MCF 10A (cell line): ENCODE results near the gene LTBP2. TPM values are rescaled to one million over a fixed set of nuclear protein-coding genes. Genes with fewer than 3 reads are reported as not detected.

Experiments
- BruUV-seq: library from RNA; stranded (reverse); fragments of 400-500 nt; replicated peaks from 2 replicates; lab custom pipeline; 2021; lab: Mats Ljungman, UMichigan
- CTCF ChIA-PET: fragments of 300-600 bp; sonication (Branson Sonifier 250); formaldehyde crosslinking; extraction: SDS; loops from one replicate; lab custom pipeline; 2021; ENCODE audit warnings: antibody characterized with exemption, inconsistent platforms; lab: Yijun Ruan, JAX
- POLR2A ChIA-PET: fragments of 300-600, 350-650 bp; sonication (Branson Sonifier 250); formaldehyde crosslinking; extraction: SDS; loops from one replicate; lab custom pipeline; 2020; ENCODE audit warnings: antibody characterized with exemption, inconsistent platforms; lab: Yijun Ruan, JAX
- DNase-seq: peaks from one replicate; pipeline ENCODE4 v3.0.0-alpha.2; 2018; ENCODE audit not compliant: unreplicated experiment
- H3K27ac Mint-ChIP-seq: one replicate; pipeline ENCODE4 v1.8.0; 2022; ENCODE audit warnings: mild to moderate bottlenecking, low read depth, mixed read lengths; ENCODE audit not compliant: unreplicated experiment
- H3K27me3 Mint-ChIP-seq: one replicate; pipeline ENCODE4 v1.8.0; 2022; ENCODE audit warnings: mixed read lengths; ENCODE audit not compliant: insufficient read depth, unreplicated experiment
- H3K36me3 Mint-ChIP-seq: one replicate; pipeline ENCODE4 v1.8.0; 2022; ENCODE audit warnings: mild to moderate bottlenecking, moderate library complexity, mixed read lengths; ENCODE audit not compliant: insufficient read depth, unreplicated experiment
- H3K4me1 Mint-ChIP-seq: one replicate; pipeline ENCODE4 v1.8.0; 2022; ENCODE audit warnings: mixed read lengths; ENCODE audit not compliant: insufficient read depth, unreplicated experiment
- H3K4me3 Mint-ChIP-seq: one replicate; pipeline ENCODE4 v1.8.0; 2022; ENCODE audit warnings: mild to moderate bottlenecking, moderate library complexity, mixed read lengths; ENCODE audit not compliant: unreplicated experiment
- H3K9me3 Mint-ChIP-seq: one replicate; pipeline ENCODE4 v1.8.0; 2022; ENCODE audit warnings: mixed read lengths; ENCODE audit not compliant: unreplicated experiment
- CTCF ChIP-seq: fragments of 200-600 bp; IDR thresholded peaks from one replicate; pipeline ENCODE4 v1.8.0; 2022; ENCODE audit warnings: antibody characterized with exemption, mild to moderate bottlenecking; ENCODE audit not compliant: unreplicated experiment
- intact Hi-C: fragments of 100-400 bp; cut with micrococcal nuclease; formaldehyde crosslinking; loops from 2 replicates; pipeline ENCODE4 v1.14.1; 2022
- total RNA-seq: library from RNA; stranded (reverse); gene quantifications from 2 replicates; pipeline ENCODE4 v1.2.3, GENCODE V29; 2022

The LTBP2 gene
- total RNA-seq, 1 experiment from 2014 or later, result 16.8 TPM

GRCh38 chr14:74622257-74622656 is 10.2 kb upstream of the LTBP2 start:
- CTCF ChIA-PET, result interaction anchor here (0.6 kb wide), 1 partner anchor 14 kb away, joined by 3 read pairs; no protein-coding TSS in a partner anchor
- Mint-ChIP-seq H3K9me3 (no peaks in the 10 kb centered on the region), H3K36me3 (no peaks in the 10 kb centered on the region), H3K4me3 (no peak overlapping the region), H3K4me1 (peaks cover 40% of the 10 kb centered on the region), H3K27me3 (no peaks in the 10 kb centered on the region), H3K27ac (no peak overlapping the region)
- POLR2A ChIA-PET, result interaction anchor here (1.7 kb wide), 1 partner anchor 16 kb away, joined by 8 read pairs; no protein-coding TSS in a partner anchor
- no peak for DNase-seq
- intact Hi-C loops, result loop anchor here (5.0 kb wide), 1 partner anchor 35 kb away; no protein-coding TSS in a partner anchor
- no peak for TF ChIP-seq CTCF
- BruUV-seq, result no TSS peak

GRCh38 chr14:74621556-74621955 is 9.5 kb upstream of the LTBP2 start:
- TF ChIP-seq CTCF, result no peak
- no peaks in the 10 kb centered on the region for H3K36me3 Mint-ChIP-seq
- H3K4me1 Mint-ChIP-seq, result peaks cover 43% of the 10 kb centered on the region
- no peaks in the 10 kb centered on the region for H3K27me3 Mint-ChIP-seq
- BruUV-seq, result no TSS peak
- DNase-seq, result no peak
- H3K4me3 Mint-ChIP-seq, result no peak overlapping the region
- ChIA-PET POLR2A (interaction anchor here (0.8 to 2.0 kb wide), 3 partner anchors 17 to 34 kb away, joined by 3 to 8 read pairs (median 4); no protein-coding TSS in a partner anchor), CTCF (interaction anchor here (0.6 to 1.0 kb wide), 2 partner anchors 10 to 49 kb away, joined by 3 to 5 read pairs; no protein-coding TSS in a partner anchor)
- H3K27ac Mint-ChIP-seq, result no peak overlapping the region
- H3K9me3 Mint-ChIP-seq, result no peaks in the 10 kb centered on the region
- intact Hi-C loops, result loop anchor here (5.0 kb wide), 1 partner anchor 36 kb away; no protein-coding TSS in a partner anchor

- H3K36me3 Mint-ChIP-seq, result no peaks in the 10 kb centered on the region
- POLR2A ChIA-PET, result interaction anchor here (0.8 to 2.0 kb wide), 3 partner anchors 27 to 48 kb away, joined by 3 to 5 read pairs (median 4); no protein-coding TSS in a partner anchor
- intact Hi-C loops, result loop anchor here (5.0 kb wide), 1 partner anchor 36 kb away; no protein-coding TSS in a partner anchor
- CTCF ChIA-PET, result interaction anchor here (1.0 kb wide), 1 partner anchor 48 kb away, joined by 3 read pairs; no protein-coding TSS in a partner anchor
- peaks cover 49% of the 10 kb centered on the region for H3K4me1 Mint-ChIP-seq
- no peaks in the 10 kb centered on the region for H3K9me3 Mint-ChIP-seq
- BruUV-seq, result no TSS peak
- no peak for DNase-seq
- H3K27me3 Mint-ChIP-seq, result no peaks in the 10 kb centered on the region
- H3K27ac Mint-ChIP-seq, result peak overlapping the region; percentile 71
- no peak overlapping the region for H3K4me3 Mint-ChIP-seq
- TF ChIP-seq CTCF, result no peak
Observed at GRCh38 chr14:74620923-74621322, 8.9 kb upstream of the LTBP2 start.

GRCh38 chr14:74620497-74620921 is 8.5 kb upstream of the LTBP2 start:
- Mint-ChIP-seq H3K27ac (peak overlapping the region; percentile 71), H3K36me3 (no peaks in the 10 kb centered on the region), H3K9me3 (no peaks in the 10 kb centered on the region), H3K4me3 (no peak overlapping the region), H3K4me1 (peaks cover 53% of the 10 kb centered on the region), H3K27me3 (no peaks in the 10 kb centered on the region)
- no TSS peak for BruUV-seq
- peak; percentile 98 for DNase-seq
- CTCF ChIA-PET, result interaction anchor here (1.0 to 3.8 kb wide), 2 partner anchors 11 to 48 kb away, joined by 3 to 21 read pairs; no protein-coding TSS in a partner anchor
- POLR2A ChIA-PET, result interaction anchor here (0.7 to 2.0 kb wide), 4 partner anchors 27 to 48 kb away, joined by 3 to 5 read pairs (median 4); no protein-coding TSS in a partner anchor
- TF ChIP-seq CTCF, result no peak
- intact Hi-C loops, result loop anchor here (5.0 kb wide), 1 partner anchor 37 kb away; no protein-coding TSS in a partner anchor
